SK-N-SH (cell line): ENCODE results near the gene STAC. TPM values are rescaled to one million over a fixed set of nuclear protein-coding genes. Genes with fewer than 3 reads are reported as not detected.

Experiments
- CTCF ChIA-PET: fragments of 300-600, 350-600 bp; formaldehyde crosslinking; extraction: SDS; loops from one replicate; lab custom pipeline; 2021; lab: Yijun Ruan, JAX
- POLR2A ChIA-PET: fragments of 350-600 bp; sonication (Branson Sonifier 250); formaldehyde crosslinking; extraction: SDS; loops from one replicate; lab custom pipeline; 2020; ENCODE audit warnings: antibody characterized with exemption, inconsistent platforms; lab: Yijun Ruan, JAX
- DNase-seq: peaks from one replicate; pipeline ENCODE4 v3.0.0; 2012
- H2AFZ ChIP-seq: fragments of 200-600 bp; sonication (generic); 2 replicates; pipeline ENCODE4 v1.8.1; 2016; ENCODE audit warnings: antibody characterized with exemption, mild to moderate bottlenecking, low read depth
- H3F3A ChIP-seq: fragments of 200-600 bp; sonication (generic); replicated peaks from 2 replicates; pipeline ENCODE3; 2016; ENCODE audit warnings: antibody characterized with exemption, mild to moderate bottlenecking; ENCODE audit not compliant: insufficient read depth
- H3K27ac ChIP-seq, 2 experiments: fragments of 200-500 bp in 1 of 2; fragments of 200-600 bp in 1 of 2; sonication (Bioruptor generic) in 1 of 2; sonication (generic), shearing (Covaris generic) in 1 of 2; 2 replicates each; pipeline versions ENCODE4 v1.5.1 to v1.6.1; 2014 to 2016; ENCODE audit warnings: low read depth in 2 of 2, inconsistent platforms in 1 of 2, low read length in 1 of 2, mild to moderate bottlenecking in 1 of 2, mixed read lengths in 1 of 2
- H3K27me3 ChIP-seq: fragments of 200-600 bp; sonication (generic), shearing (Covaris generic); 2 replicates; pipeline ENCODE4 v1.6.1; 2016; ENCODE audit warnings: mixed run types; ENCODE audit not compliant: insufficient read depth
- H3K36me3 ChIP-seq, 2 experiments: fragments of 200-500 bp in 1 of 2; fragments of 200-600 bp in 1 of 2; sonication (Bioruptor generic) in 1 of 2; sonication (generic) in 1 of 2; replicated peaks in 1 of 2; 2 replicates each; pipeline versions ENCODE3 to v1.5.1; 2014 to 2016; ENCODE audit warnings: low read length in 1 of 2, mild to moderate bottlenecking in 1 of 2; ENCODE audit not compliant: insufficient read depth in 2 of 2, control insufficient read depth in 1 of 2
- H3K4me1 ChIP-seq, 2 experiments: fragments of 200-500 bp in 1 of 2; fragments of 200-600 bp in 1 of 2; sonication (Bioruptor generic) in 1 of 2; sonication (generic), shearing (Covaris generic) in 1 of 2; 2 replicates each; pipeline versions ENCODE4 v1.5.1 to v1.6.1; 2014 to 2016; ENCODE audit warnings: low read depth in 1 of 2, low read length in 1 of 2, mixed run types in 1 of 2; ENCODE audit not compliant: insufficient read depth in 2 of 2, control insufficient read depth in 1 of 2
- H3K4me2 ChIP-seq: fragments of 200-600 bp; sonication (generic), shearing (Covaris generic); 2 replicates; pipeline ENCODE4 v1.6.1; 2017; ENCODE audit warnings: mixed run types
- H3K4me3 ChIP-seq, 2 experiments: fragments of 200-500 bp in 1 of 2; fragments of 200-600 bp in 1 of 2; sonication (Bioruptor generic) in 1 of 2; sonication (generic), shearing (Covaris generic) in 1 of 2; 2 replicates each; pipeline versions ENCODE4 v1.5.1 to v1.8.1; 2014 to 2016; ENCODE audit warnings: low read depth in 2 of 2, inconsistent platforms in 1 of 2, low read length in 1 of 2, mild to moderate bottlenecking in 1 of 2, mixed read lengths in 1 of 2, moderate library complexity in 1 of 2
- H3K79me2 ChIP-seq: fragments of 200-600 bp; sonication (generic); 2 replicates; pipeline ENCODE4 v1.8.1; 2017; ENCODE audit warnings: mild to moderate bottlenecking; ENCODE audit not compliant: insufficient read depth
- H3K9ac ChIP-seq: fragments of 200-600 bp; sonication (generic); 2 replicates; pipeline ENCODE4 v1.6.1; 2017; ENCODE audit warnings: mixed run types
- H3K9me2 ChIP-seq: fragments of 200-600 bp; sonication (generic); 2 replicates; pipeline ENCODE4 v1.6.1; 2017; ENCODE audit warnings: mixed run types
- H3K9me3 ChIP-seq: fragments of 200-600 bp; sonication (generic); 2 replicates; pipeline ENCODE4 v1.6.1; 2017; ENCODE audit warnings: mixed run types, mild to moderate bottlenecking, moderate library complexity
- H4K20me1 ChIP-seq: fragments of 200-600 bp; sonication (generic); 2 replicates; pipeline ENCODE4 v1.6.1; 2017; ENCODE audit warnings: mild to moderate bottlenecking, mixed run types; ENCODE audit not compliant: insufficient read depth
- CHD2 ChIP-seq: fragments of 150-350 bp; IDR thresholded peaks from 2 replicates; pipeline ENCODE4 v1.6.1; 2018; ENCODE audit warnings: low read length; ENCODE audit not compliant: partially characterized antibody
- CTCF ChIP-seq: fragments of 200-600 bp; sonication (generic); IDR thresholded peaks from 2 replicates; pipeline ENCODE4 v1.6.1; 2017; ENCODE audit warnings: antibody characterized with exemption, mild to moderate bottlenecking, moderate library complexity
- EP300 ChIP-seq, 2 experiments: IDR thresholded peaks; 2 replicates each; pipeline versions ENCODE4 v1.4.0 to v1.6.1; 2012; ENCODE audit warnings: borderline replicate concordance in 1 of 2, low read depth in 1 of 2, low read length in 1 of 2
- EZH2phosphoT487 ChIP-seq: fragments of 200-600 bp; sonication (generic); IDR thresholded peaks from 2 replicates; pipeline ENCODE4 v1.6.1; 2017; ENCODE audit warnings: low read depth, mixed run types, mild to moderate bottlenecking, antibody characterized with exemption, moderate library complexity, borderline replicate concordance
- GATA2 ChIP-seq: sonication (generic); formaldehyde crosslinking; IDR thresholded peaks from 2 replicates; pipeline ENCODE4 v1.5.0; 2020; ENCODE audit warnings: mild to moderate bottlenecking, missing genetic modification reagents
- IRF3 ChIP-seq: fragments of 150-350 bp; IDR thresholded peaks from 2 replicates; pipeline ENCODE4 v1.6.1; 2016; ENCODE audit warnings: mild to moderate bottlenecking, low read depth, low read length
- RAD21 ChIP-seq: IDR thresholded peaks from 2 replicates; pipeline ENCODE4 v1.6.1; 2012; ENCODE audit warnings: mild to moderate bottlenecking, low read length
- RXRA ChIP-seq: IDR thresholded peaks from 2 replicates; pipeline ENCODE4 v1.4.0; 2012; ENCODE audit warnings: low read depth, mild to moderate bottlenecking, borderline replicate concordance
- USF1 ChIP-seq: IDR thresholded peaks from 2 replicates; pipeline ENCODE4 v1.4.0; 2012; ENCODE audit warnings: low read depth, borderline replicate concordance
- ZBTB33 ChIP-seq: IDR thresholded peaks from 2 replicates; pipeline ENCODE4 v1.4.0; 2012; ENCODE audit warnings: low read depth, borderline replicate concordance
- WGBS: methylation state at CpG from one replicate; pipeline ENCODE4 v1.1.6; 2017; ENCODE audit warnings: low lambda C conversion rate; 5-methylcytosine and 5-hydroxymethylcytosine counted together
- polyA plus RNA-seq, 3 experiments: library from polyadenylated mRNA; depleted of rRNA; stranded (reverse); fragments of >200 nt; gene quantifications; 2 replicates each; pipeline ENCODE4 v1.2.3, GENCODE V29; 2012
- TF ChIP-seq, protein P1 (sequence below): IDR thresholded peaks from 2 replicates; pipeline ENCODE4 v1.4.0; 2012; ENCODE audit warnings: low read depth

Gene STAC
- polyA plus RNA-seq, 1 of the 3 experiments (the other 2 are of a cell fraction), result 25.0 TPM

GRCh38 chr3:36480911-36481648 lies 100.8 kb downstream of the STAC start:
- H2AFZ ChIP-seq, result no peak overlapping the region
- no peaks in the 10 kb centered on the region for H3K79me2 ChIP-seq
- H3K9ac ChIP-seq, result no peak overlapping the region
- H3K9me2 ChIP-seq, result no peaks in the 10 kb centered on the region
- ChIA-PET POLR2A (no interaction called here), CTCF (interaction anchor here (1.1 kb wide), 1 partner anchor 30 kb away, joined by 3 read pairs; no protein-coding TSS in a partner anchor)
- no peak overlapping the region for H3K4me2 ChIP-seq
- H3K27me3 ChIP-seq, result no peaks in the 10 kb centered on the region
- no peaks in the 10 kb centered on the region; the same call in 1 of the 2 replicates for H3K9me3 ChIP-seq
- peaks cover 0 to 5% of the 10 kb centered on the region in 2 experiments; a peak in 1 of 4 replicates for H3K4me1 ChIP-seq
- no peak for DNase-seq
- TF ChIP-seq GATA2 (CRISPR knock-in tag), result no peak
- TF ChIP-seq, protein P1, sequence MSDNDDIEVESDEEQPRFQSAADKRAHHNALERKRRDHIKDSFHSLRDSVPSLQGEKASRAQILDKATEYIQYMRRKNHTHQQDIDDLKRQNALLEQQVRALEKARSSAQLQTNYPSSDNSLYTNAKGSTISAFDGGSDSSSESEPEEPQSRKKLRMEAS, result peak; percentile 25; the same call in 1 of the 2 replicates
- WGBS, result 52% methylated on average over 2 of the region's 2 CpGs
- H4K20me1 ChIP-seq, result no peaks in the 10 kb centered on the region
- H3K36me3 ChIP-seq, result peaks cover 22 to 48% of the 10 kb centered on the region in 2 experiments
- no peaks in the 10 kb centered on the region for H3F3A ChIP-seq
- peak overlapping the region in 1 of 2 experiments; percentile 54; a peak in 2 of 4 replicates for H3K27ac ChIP-seq
- H3K4me3 ChIP-seq, result no peak overlapping the region

- ChIA-PET CTCF (no interaction called here), POLR2A (no interaction called here)
- Histone ChIP-seq H3K36me3 (peaks cover 22 to 57% of the 10 kb centered on the region in 2 experiments), H4K20me1 (no peaks in the 10 kb centered on the region), H3F3A (no peaks in the 10 kb centered on the region), H3K27me3 (no peaks in the 10 kb centered on the region), H3K4me1 (0 out of 4 replicates have a peak, but pooled peaks cover 0 to 5% of the 10 kb centered on the region in 2 experiments), H3K9me2 (no peaks in the 10 kb centered on the region), H2AFZ (no peak overlapping the region), H3K9ac (no peak overlapping the region), H3K79me2 (no peaks in the 10 kb centered on the region), H3K4me3 (no peak overlapping the region), H3K9me3 (no peaks in the 10 kb centered on the region; the same call in 1 of the 2 replicates), H3K27ac (no peak overlapping the region), H3K4me2 (no peak overlapping the region)
- no peak for TF ChIP-seq RXRA
- TF ChIP-seq GATA2 (CRISPR knock-in tag), result no peak
- no peak for TF ChIP-seq RAD21
- no peak for TF ChIP-seq USF1
- TF ChIP-seq EP300 (IDR thresholded peaks at IDR 0.05; ENCODE audit: borderline replicate concordance in 1 of 2, low read depth in 1 of 2, low read length in 1 of 2), result no peak
- TF ChIP-seq EZH2phosphoT487, result no peak
- TF ChIP-seq IRF3, result no peak
- no peak for TF ChIP-seq CHD2
- TF ChIP-seq CTCF, result no peak
- TF ChIP-seq ZBTB33, result no peak
- DNase-seq, result no peak
- 86% methylated on average over 4 of the region's 4 CpGs for WGBS
These were observed 102.0 kb downstream of the STAC start for GRCh38 chr3:36482256-36482655.
